OCI-LY7 (cell line): Measurements from ENCODE around the gene BABAM1. TPM values are rescaled to one million over a fixed set of nuclear protein-coding genes. Genes with fewer than 3 reads are reported as not detected.

ENCODE experiments used
- BruUV-seq: library from RNA; stranded (reverse); fragments of 400-500 nt; replicated peaks from 2 replicates; lab custom pipeline; 2021; lab: Mats Ljungman, UMichigan
- CTCF ChIA-PET: fragments of 300-600 bp; sonication (Branson Sonifier 250); formaldehyde crosslinking; loops from one replicate; lab custom pipeline; 2022; ENCODE audit warnings: antibody characterized with exemption; ENCODE audit not compliant: unreplicated experiment; lab: Charles Lee
- POLR2A ChIA-PET: fragments of 300-600 bp; sonication (Branson Sonifier 250); formaldehyde crosslinking; loops from one replicate; lab custom pipeline; 2022; ENCODE audit warnings: antibody characterized with exemption; lab: Charles Lee
- DNase-seq: peaks from one replicate; pipeline ENCODE4 v3.0.0-alpha.2; 2015; ENCODE audit warnings: low spot score
- H2AFZ ChIP-seq: fragments of 200-600 bp; sonication (generic), shearing (Covaris generic); 2 replicates; pipeline ENCODE4 v1.6.1; 2014; ENCODE audit warnings: mild to moderate bottlenecking, antibody characterized with exemption, low read length, moderate library complexity
- H3K27ac ChIP-seq: fragments of 200-600 bp; sonication (generic); 2 replicates; pipeline ENCODE4 v1.5.1; 2014; ENCODE audit warnings: mixed run types, low read depth, mild to moderate bottlenecking, moderate library complexity, low read length, inconsistent platforms; ENCODE audit not compliant: poor library complexity, severe bottlenecking
- H3K36me3 ChIP-seq: fragments of 200-600 bp; sonication (generic); 2 replicates; pipeline ENCODE4 v1.6.1; 2014; ENCODE audit warnings: mild to moderate bottlenecking, antibody characterized with exemption, low read length, moderate library complexity, mixed read lengths; ENCODE audit not compliant: insufficient read depth
- H3K4me1 ChIP-seq: fragments of 200-600 bp; sonication (generic); 2 replicates; pipeline ENCODE4 v1.5.1; 2014; ENCODE audit warnings: mild to moderate bottlenecking, low read length; ENCODE audit not compliant: insufficient read depth, poor library complexity, severe bottlenecking
- H3K4me2 ChIP-seq: fragments of 200-600 bp; sonication (generic); 2 replicates; pipeline ENCODE4 v1.6.1; 2014; ENCODE audit warnings: mild to moderate bottlenecking, low read length
- H3K4me3 ChIP-seq: fragments of 200-600 bp; sonication (generic); 2 replicates; pipeline ENCODE4 v1.5.1; 2014; ENCODE audit warnings: mild to moderate bottlenecking, low read depth, low read length; ENCODE audit not compliant: poor library complexity, severe bottlenecking
- H3K79me2 ChIP-seq: fragments of 200-600 bp; sonication (generic); 2 replicates; pipeline ENCODE4 v1.6.1; 2016; ENCODE audit warnings: low read depth, mild to moderate bottlenecking, low read length, moderate library complexity, mixed read lengths; ENCODE audit not compliant: insufficient read depth
- H3K9me2 ChIP-seq: fragments of 200-600 bp; sonication (generic); 2 replicates; pipeline ENCODE4 v1.6.1; 2016; ENCODE audit warnings: mild to moderate bottlenecking, low read length, mixed read lengths; ENCODE audit not compliant: insufficient read depth
- H3K9me3 ChIP-seq: fragments of 200-600 bp; sonication (generic); 2 replicates; pipeline ENCODE4 v1.6.1; 2014; ENCODE audit warnings: mild to moderate bottlenecking, mixed run types, low read length, mixed read lengths
- H4K20me1 ChIP-seq: fragments of 200-600 bp; sonication (generic); 2 replicates; pipeline ENCODE4 v1.6.1; 2014; ENCODE audit warnings: mild to moderate bottlenecking, antibody characterized with exemption, low read length, moderate library complexity, mixed read lengths; ENCODE audit not compliant: insufficient read depth
- EZH2phosphoT487 ChIP-seq: fragments of 200-600 bp; sonication (generic); IDR thresholded peaks from 2 replicates; pipeline ENCODE4 v1.6.1; 2018; ENCODE audit warnings: low read depth, borderline replicate concordance, mild to moderate bottlenecking, mixed run types, antibody characterized with exemption, low read length, moderate library complexity, mixed read lengths
- intact Hi-C: fragments of 100-400 bp; cut with micrococcal nuclease; formaldehyde crosslinking; loops from one replicate; pipeline ENCODE4 v1.10.0; 2022; ENCODE audit not compliant: unreplicated experiment
- total RNA-seq, 2 experiments: library from RNA; depleted of rRNA in 1 of 2; stranded (reverse); fragments of >200 nt in 1 of 2; shearing (Covaris generic) in 1 of 2; gene quantifications; 2 replicates each; pipeline ENCODE4 v1.2.3, GENCODE V29; 2014 to 2022
- TF ChIP-seq, protein P1 (sequence below): fragments of 200-600 bp; sonication (generic); conservative IDR thresholded peaks from 2 replicates; pipeline ENCODE4 v1.5.1; 2014; ENCODE audit warnings: mild to moderate bottlenecking, antibody characterized with exemption, low read length, moderate library complexity, mixed read lengths

Gene BABAM1
- total RNA-seq, 2 experiments from 2014 or later: 79.0 to 118 TPM

DNA sequence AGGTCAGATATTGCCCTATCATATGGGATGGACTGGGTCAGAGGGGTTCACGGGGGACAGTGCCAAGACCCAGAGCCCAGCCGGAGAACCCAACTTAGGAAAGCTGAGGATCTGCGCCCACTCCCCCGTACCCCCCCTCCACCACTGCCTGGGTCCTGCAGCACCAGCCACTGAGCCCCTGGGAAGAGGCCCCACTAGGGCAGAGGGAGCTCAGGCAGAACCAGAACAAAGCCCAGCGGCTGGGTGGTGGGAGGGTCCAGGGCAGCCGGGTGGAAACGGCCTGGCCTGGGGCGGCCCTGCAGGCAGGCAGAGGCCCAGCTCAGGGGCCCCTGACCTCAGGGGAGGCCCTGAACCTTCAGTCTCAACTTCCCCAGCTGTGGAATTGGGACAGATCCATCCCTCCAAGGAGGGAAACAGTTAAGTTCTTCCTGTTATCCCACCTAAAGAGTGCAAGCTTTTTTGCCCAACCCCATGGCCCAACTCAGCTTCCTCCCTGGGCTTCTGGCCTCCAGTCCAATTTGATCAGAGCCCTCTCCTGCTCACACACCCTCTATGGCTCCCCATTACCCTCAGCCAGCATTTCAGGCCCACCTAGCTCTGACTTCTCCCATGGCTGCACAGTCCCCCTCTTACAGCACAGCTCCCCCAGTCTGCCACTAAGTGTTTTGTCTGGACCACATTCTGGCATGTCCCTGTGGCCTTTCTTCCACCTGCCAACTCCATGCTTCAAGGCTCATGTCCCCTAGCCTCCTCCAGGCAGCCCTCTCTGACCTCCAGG lies 24.6 kb upstream of the BABAM1 start:
- ChIA-PET CTCF (no interaction called here), POLR2A (interaction anchor here (1.5 to 1.7 kb wide), 2 partner anchors 22 to 24 kb away, joined by 6 to 7 read pairs; partner anchors contain the start of genes BABAM1 and USHBP1)
- BruUV-seq: no TSS peak
- Histone ChIP-seq H3K79me2 (peaks cover 23% of the 10 kb centered on the region; the same call in 1 of the 2 replicates), H3K27ac (peak overlapping the region; percentile 53), H4K20me1 (no peaks in the 10 kb centered on the region), H3K9me3 (no peaks in the 10 kb centered on the region), H3K4me1 (peaks cover 43% of the 10 kb centered on the region), H3K4me3 (peak overlapping the region; percentile 74), H3K9me2 (no peaks in the 10 kb centered on the region), H3K4me2 (peak overlapping the region; percentile 81), H3K36me3 (peaks cover 9% of the 10 kb centered on the region; the same call in 1 of the 2 replicates), H2AFZ (no peak overlapping the region)
- TF ChIP-seq EZH2phosphoT487: no peak
- TF ChIP-seq, protein P1, sequence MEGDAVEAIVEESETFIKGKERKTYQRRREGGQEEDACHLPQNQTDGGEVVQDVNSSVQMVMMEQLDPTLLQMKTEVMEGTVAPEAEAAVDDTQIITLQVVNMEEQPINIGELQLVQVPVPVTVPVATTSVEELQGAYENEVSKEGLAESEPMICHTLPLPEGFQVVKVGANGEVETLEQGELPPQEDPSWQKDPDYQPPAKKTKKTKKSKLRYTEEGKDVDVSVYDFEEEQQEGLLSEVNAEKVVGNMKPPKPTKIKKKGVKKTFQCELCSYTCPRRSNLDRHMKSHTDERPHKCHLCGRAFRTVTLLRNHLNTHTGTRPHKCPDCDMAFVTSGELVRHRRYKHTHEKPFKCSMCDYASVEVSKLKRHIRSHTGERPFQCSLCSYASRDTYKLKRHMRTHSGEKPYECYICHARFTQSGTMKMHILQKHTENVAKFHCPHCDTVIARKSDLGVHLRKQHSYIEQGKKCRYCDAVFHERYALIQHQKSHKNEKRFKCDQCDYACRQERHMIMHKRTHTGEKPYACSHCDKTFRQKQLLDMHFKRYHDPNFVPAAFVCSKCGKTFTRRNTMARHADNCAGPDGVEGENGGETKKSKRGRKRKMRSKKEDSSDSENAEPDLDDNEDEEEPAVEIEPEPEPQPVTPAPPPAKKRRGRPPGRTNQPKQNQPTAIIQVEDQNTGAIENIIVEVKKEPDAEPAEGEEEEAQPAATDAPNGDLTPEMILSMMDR: no peak
- intact Hi-C loops: loop anchor here (1.0 to 10.0 kb wide), 2 partner anchors 16 to 348 kb away; partner anchors contain the start of gene OCEL1
- DNase-seq: peak; percentile 46

DNA sequence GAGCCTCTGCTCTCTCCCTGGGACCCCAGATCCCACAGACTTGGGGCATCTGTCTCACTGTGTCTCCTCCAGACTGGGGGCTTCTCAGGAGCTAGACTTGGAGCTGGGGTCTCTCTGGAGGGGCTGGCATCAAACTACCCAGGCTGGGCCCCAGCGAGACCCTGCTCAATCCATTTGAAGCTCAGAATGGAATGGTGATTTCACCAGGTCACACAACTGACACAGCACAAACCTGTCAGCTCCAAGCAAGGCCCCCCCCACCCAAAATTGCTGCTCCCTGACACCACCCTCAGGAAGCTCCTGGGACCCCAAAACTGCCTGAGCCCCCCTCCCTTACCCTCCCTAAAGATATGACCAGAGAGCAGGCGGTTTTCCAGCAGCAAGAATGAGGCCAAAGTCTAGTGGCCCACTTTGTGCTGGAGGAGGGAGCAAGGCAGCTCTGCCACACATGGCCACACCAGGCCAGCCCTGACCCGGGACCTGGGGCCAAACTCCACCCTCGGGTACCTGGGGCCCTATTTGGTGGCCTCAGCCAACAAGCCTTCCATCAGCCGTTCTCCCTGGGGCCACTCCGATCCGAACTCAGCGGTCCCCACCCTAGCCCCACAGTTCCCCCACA lies 23.9 kb upstream of the BABAM1 start:
- Histone ChIP-seq H4K20me1 (no peaks in the 10 kb centered on the region), H3K4me1 (peaks cover 43% of the 10 kb centered on the region), H3K4me3 (peak overlapping the region; percentile 74), H3K27ac (peak overlapping the region; percentile 53), H3K4me2 (peak overlapping the region; percentile 81), H2AFZ (no peak overlapping the region), H3K9me3 (no peaks in the 10 kb centered on the region), H3K9me2 (no peaks in the 10 kb centered on the region), H3K79me2 (peaks cover 23% of the 10 kb centered on the region; the same call in 1 of the 2 replicates), H3K36me3 (peaks cover 4% of the 10 kb centered on the region; the same call in 1 of the 2 replicates)
- BruUV-seq: no TSS peak
- TF ChIP-seq, protein P1: no peak
- TF ChIP-seq EZH2phosphoT487: no peak
- DNase-seq: no peak
- intact Hi-C loops: loop anchor here (1.0 to 10.0 kb wide), 2 partner anchors 17 to 349 kb away; partner anchors contain the start of gene OCEL1
- POLR2A ChIA-PET: interaction anchor here (0.9 to 1.5 kb wide), 2 partner anchors 24 to 63 kb away, joined by 3 to 6 read pairs; partner anchors contain the start of gene BABAM1
- CTCF ChIA-PET: no interaction called here
